Hepatocyte (in vitro differentiated cells): ENCODE measurements around the gene RASSF9. TPM values are rescaled to one million over a fixed set of nuclear protein-coding genes. Genes with fewer than 3 reads are reported as not detected.

Source experiments
- DNase-seq: peaks from one replicate; pipeline ENCODE4 v3.0.0-alpha.2; 2016; ENCODE audit warnings: low spot score
- H2AFZ ChIP-seq: fragments of 200-600 bp; sonication (generic); 2 replicates; pipeline ENCODE4 v1.6.0; 2016; ENCODE audit warnings: antibody characterized with exemption, mild to moderate bottlenecking
- H3K27ac ChIP-seq: fragments of 200-600 bp; sonication (generic); 2 replicates; pipeline ENCODE4 v1.5.1; 2016; ENCODE audit warnings: mild to moderate bottlenecking
- H3K27me3 ChIP-seq: fragments of 200-600 bp; sonication (generic); 2 replicates; pipeline ENCODE4 v1.6.1; 2016
- H3K36me3 ChIP-seq: fragments of 200-600 bp; sonication (generic); replicated peaks from 2 replicates; pipeline ENCODE4 v1.5.1; 2016; ENCODE audit warnings: low read depth; ENCODE audit not compliant: insufficient read depth
- H3K4me1 ChIP-seq: fragments of 200-600 bp; sonication (generic); 2 replicates; pipeline ENCODE4 v1.5.1; 2016; ENCODE audit warnings: mild to moderate bottlenecking, moderate library complexity; ENCODE audit not compliant: insufficient read depth
- H3K4me2 ChIP-seq: fragments of 200-600 bp; sonication (generic); 2 replicates; pipeline ENCODE4 v1.6.0; 2016
- H3K4me3 ChIP-seq: fragments of 200-600 bp; sonication (generic); 2 replicates; pipeline ENCODE4 v1.5.1; 2016; ENCODE audit warnings: mild to moderate bottlenecking
- H3K79me2 ChIP-seq: fragments of 200-600 bp; sonication (generic); 2 replicates; pipeline ENCODE4 v1.6.0; 2017; ENCODE audit warnings: mild to moderate bottlenecking
- H3K9me2 ChIP-seq: fragments of 200-600 bp; sonication (generic); replicated peaks from 2 replicates; pipeline ENCODE4 v1.6.0; 2017; ENCODE audit warnings: mild to moderate bottlenecking; ENCODE audit not compliant: insufficient read depth
- H3K9me3 ChIP-seq: fragments of 200-600 bp; sonication (generic); 2 replicates; pipeline ENCODE4 v1.5.1; 2016; ENCODE audit warnings: low read depth, mild to moderate bottlenecking
- H4K20me1 ChIP-seq: fragments of 200-600 bp; sonication (generic); 2 replicates; pipeline ENCODE4 v1.6.0; 2016; ENCODE audit warnings: mild to moderate bottlenecking; ENCODE audit not compliant: insufficient read depth, poor library complexity, severe bottlenecking
- CTCF ChIP-seq: fragments of 200-600 bp; sonication (generic); IDR thresholded peaks from 2 replicates; pipeline ENCODE4 v1.5.1; 2016; ENCODE audit warnings: antibody characterized with exemption, mild to moderate bottlenecking; ENCODE audit not compliant: poor library complexity
- EZH2 ChIP-seq: fragments of 200-600 bp; sonication (generic); IDR thresholded peaks from 2 replicates; pipeline ENCODE4 v1.6.1; 2016; ENCODE audit warnings: antibody characterized with exemption, mild to moderate bottlenecking, borderline replicate concordance
- EZH2phosphoT487 ChIP-seq: fragments of 200-600 bp; sonication (generic); IDR thresholded peaks from one replicate; pipeline ENCODE4 v1.6.1; 2018; ENCODE audit warnings: antibody characterized with exemption, mild to moderate bottlenecking, low read depth, moderate library complexity; ENCODE audit not compliant: unreplicated experiment, severe bottlenecking
- WGBS: methylation state at CpG from one replicate; pipeline ENCODE4 v1.1.6; 2016; ENCODE audit warnings: low lambda C conversion rate; ENCODE audit errors: missing lambda C conversion rate; 5-methylcytosine and 5-hydroxymethylcytosine counted together
- polyA plus RNA-seq: library from polyadenylated mRNA; unstranded; fragments of >200 nt; fragmentation: Nextera tagmentation; extraction: Ambion mirVana; gene quantifications from 2 replicates; pipeline ENCODE4 v1.2.1, GENCODE V29; 2016
- total RNA-seq: library from RNA; depleted of rRNA; stranded (reverse); fragments of >200 nt; gene quantifications from 2 replicates; pipeline ENCODE4 v1.2.3, GENCODE V29; 2014

Gene RASSF9
- total and polyA plus RNA-seq, 2 experiments from 2014 or later = 0.31 to 0.60 TPM

- H4K20me1 ChIP-seq = no peaks in the 10 kb centered on the region
- peaks cover 3% of the 10 kb centered on the region for H3K4me1 ChIP-seq
- no peak overlapping the region for H3K27ac ChIP-seq
- no peaks in the 10 kb centered on the region for H3K27me3 ChIP-seq
- H3K36me3 ChIP-seq = no peaks in the 10 kb centered on the region
- no peak for DNase-seq
- H3K4me2 ChIP-seq = peak overlapping the region; percentile 28
- H3K79me2 ChIP-seq = no peaks in the 10 kb centered on the region
- H3K9me2 ChIP-seq = no peaks in the 10 kb centered on the region
- WGBS = 53% methylated on average over 5 of the region's 5 CpGs
- TF ChIP-seq CTCF (no peak), EZH2 (no peak), EZH2phosphoT487 (no peak)
- H3K4me3 ChIP-seq = no peak overlapping the region
- no peaks in the 10 kb centered on the region for H3K9me3 ChIP-seq
- no peak overlapping the region for H2AFZ ChIP-seq
Measured at GRCh38 chr12:85821759-85822158, 14.4 kb downstream of the RASSF9 start.

- H3K79me2 ChIP-seq = no peaks in the 10 kb centered on the region
- no peaks in the 10 kb centered on the region for H3K27me3 ChIP-seq
- no peaks in the 10 kb centered on the region for H3K36me3 ChIP-seq
- H2AFZ ChIP-seq = no peak overlapping the region
- H4K20me1 ChIP-seq = no peaks in the 10 kb centered on the region
- no peak overlapping the region for H3K4me3 ChIP-seq
- H3K4me2 ChIP-seq = no peak overlapping the region
- no peak for DNase-seq
- peaks cover 3% of the 10 kb centered on the region for H3K4me1 ChIP-seq
- H3K27ac ChIP-seq = no peak overlapping the region
- H3K9me2 ChIP-seq = no peaks in the 10 kb centered on the region
- TF ChIP-seq CTCF (no peak), EZH2 (no peak), EZH2phosphoT487 (no peak)
- H3K9me3 ChIP-seq = no peaks in the 10 kb centered on the region
Measured at GRCh38 chr12:85821206-85821605, 15.0 kb downstream of the RASSF9 start.

GRCh38 chr12:85820101-85820500 lies 16.1 kb downstream of the RASSF9 start:
- H3K4me2 ChIP-seq = no peak overlapping the region
- H3K27me3 ChIP-seq = no peaks in the 10 kb centered on the region
- no peak overlapping the region for H3K27ac ChIP-seq
- peaks cover 3% of the 10 kb centered on the region for H3K4me1 ChIP-seq
- no peak for TF ChIP-seq EZH2phosphoT487
- TF ChIP-seq EZH2 = no peak
- no peak for TF ChIP-seq CTCF
- no peaks in the 10 kb centered on the region for H3K36me3 ChIP-seq
- H3K4me3 ChIP-seq = no peak overlapping the region
- H2AFZ ChIP-seq = no peak overlapping the region
- no peaks in the 10 kb centered on the region for H3K9me3 ChIP-seq
- H3K9me2 ChIP-seq = no peaks in the 10 kb centered on the region
- H3K79me2 ChIP-seq = no peaks in the 10 kb centered on the region
- no peaks in the 10 kb centered on the region for H4K20me1 ChIP-seq
- DNase-seq = no peak

- Histone ChIP-seq H3K27ac (no peak overlapping the region), H3K9me3 (no peaks in the 10 kb centered on the region), H3K4me3 (no peak overlapping the region), H3K27me3 (no peaks in the 10 kb centered on the region), H3K9me2 (no peaks in the 10 kb centered on the region), H3K79me2 (no peaks in the 10 kb centered on the region), H3K4me2 (no peak overlapping the region), H2AFZ (no peak overlapping the region), H3K4me1 (no peaks in the 10 kb centered on the region), H4K20me1 (no peaks in the 10 kb centered on the region), H3K36me3 (no peaks in the 10 kb centered on the region)
- TF ChIP-seq EZH2phosphoT487 = no peak
- no peak for TF ChIP-seq CTCF
- TF ChIP-seq EZH2 = no peak
- DNase-seq = no peak
Measured at GRCh38 chr12:85814741-85815140, 21.5 kb downstream of the RASSF9 start.
